ENCODE data around the gene TXNRD2.

DNA sequence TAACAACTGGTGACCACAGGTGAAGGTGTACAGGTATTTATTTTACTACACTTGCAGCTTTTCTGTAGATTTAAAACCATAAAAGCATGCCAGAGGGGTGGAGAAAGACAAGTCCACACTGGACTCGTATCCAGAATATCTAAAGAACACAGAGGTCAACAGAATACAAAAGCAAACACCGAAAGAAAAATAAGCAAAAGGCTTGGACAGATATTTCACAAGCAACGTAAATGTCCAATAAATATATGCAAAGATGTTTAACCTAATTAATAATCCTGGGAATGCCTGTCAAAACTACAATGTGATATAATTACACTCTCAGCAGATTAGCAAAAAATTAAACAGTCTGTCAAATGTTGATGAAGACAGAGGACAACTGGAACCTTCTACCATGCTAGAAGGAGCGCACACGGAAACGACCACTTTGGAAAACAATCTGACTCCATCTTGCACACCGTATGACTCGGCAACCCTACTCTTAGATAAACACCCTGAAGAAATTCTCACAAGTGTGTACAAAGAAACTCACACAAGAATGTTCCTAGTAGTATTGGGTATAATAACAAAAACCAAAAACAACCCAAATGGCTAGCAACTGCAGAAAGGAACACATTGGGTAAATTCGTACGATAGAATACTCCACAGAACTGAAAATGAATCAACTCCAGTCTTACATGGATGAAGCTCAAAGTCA, 114.1 kb downstream of the TXNRD2 start:
- TF ChIP-seq, protein P1, sequence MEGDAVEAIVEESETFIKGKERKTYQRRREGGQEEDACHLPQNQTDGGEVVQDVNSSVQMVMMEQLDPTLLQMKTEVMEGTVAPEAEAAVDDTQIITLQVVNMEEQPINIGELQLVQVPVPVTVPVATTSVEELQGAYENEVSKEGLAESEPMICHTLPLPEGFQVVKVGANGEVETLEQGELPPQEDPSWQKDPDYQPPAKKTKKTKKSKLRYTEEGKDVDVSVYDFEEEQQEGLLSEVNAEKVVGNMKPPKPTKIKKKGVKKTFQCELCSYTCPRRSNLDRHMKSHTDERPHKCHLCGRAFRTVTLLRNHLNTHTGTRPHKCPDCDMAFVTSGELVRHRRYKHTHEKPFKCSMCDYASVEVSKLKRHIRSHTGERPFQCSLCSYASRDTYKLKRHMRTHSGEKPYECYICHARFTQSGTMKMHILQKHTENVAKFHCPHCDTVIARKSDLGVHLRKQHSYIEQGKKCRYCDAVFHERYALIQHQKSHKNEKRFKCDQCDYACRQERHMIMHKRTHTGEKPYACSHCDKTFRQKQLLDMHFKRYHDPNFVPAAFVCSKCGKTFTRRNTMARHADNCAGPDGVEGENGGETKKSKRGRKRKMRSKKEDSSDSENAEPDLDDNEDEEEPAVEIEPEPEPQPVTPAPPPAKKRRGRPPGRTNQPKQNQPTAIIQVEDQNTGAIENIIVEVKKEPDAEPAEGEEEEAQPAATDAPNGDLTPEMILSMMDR (IDR thresholded peaks at IDR 0.05), result no peak
- no peak for TF ChIP-seq EP300 (IDR thresholded peaks at IDR 0.05)
- TF ChIP-seq POLR2A (IDR thresholded peaks at IDR 0.05), result no peak

Data from tibial nerve (tissue), 4 donors.